SK-N-MC (cell line): ENCODE results near the gene HEG1.
"Not testable (repeated sequence)": the region's sequence is repeated elsewhere in the genome, so short reads cannot be mapped to it uniquely, and the experiment has no call there.

Experiments
- DNase-seq: peaks from one replicate; pipeline ENCODE4 v3.0.0-alpha.2; 2011; ENCODE audit warnings: low read depth, low spot score
- H3K27ac ChIP-seq: fragments of 200-600 bp; sonication (generic); 2 replicates; pipeline ENCODE4 v1.5.1; 2016; ENCODE audit warnings: mixed run types
- H3K36me3 ChIP-seq: fragments of 200-600 bp; sonication (generic); 2 replicates; pipeline ENCODE4 v1.6.1; 2017; ENCODE audit warnings: antibody characterized with exemption, low read length, mixed read lengths; ENCODE audit not compliant: insufficient read depth
- H3K4me3 ChIP-seq: fragments of 200-600 bp; sonication (generic); 2 replicates; pipeline ENCODE4 v1.5.1; 2016
- H3K9ac ChIP-seq: fragments of 200-600 bp; sonication (generic); 2 replicates; pipeline ENCODE4 v1.8.0; 2017; ENCODE audit warnings: mixed run types, mixed read lengths; ENCODE audit not compliant: insufficient read length
- H3K9me3 ChIP-seq: fragments of 200-600 bp; sonication (generic); 2 replicates; pipeline ENCODE4 v1.6.1; 2017; ENCODE audit warnings: low read depth, mild to moderate bottlenecking, antibody characterized with exemption, low read length, moderate library complexity, mixed read lengths
- EZH2 ChIP-seq: fragments of 200-600 bp; sonication (generic); IDR thresholded peaks from one replicate; pipeline ENCODE4 v1.6.1; 2017; ENCODE audit warnings: antibody characterized with exemption
- FOXP2 ChIP-seq: optimal IDR thresholded peaks from 2 replicates; pipeline ENCODE3; 2011; ENCODE audit warnings: mild to moderate bottlenecking, moderate library complexity; ENCODE audit not compliant: insufficient read depth; ENCODE audit errors: extremely low read length, control extremely low read depth
- POLR2AphosphoS5 ChIP-seq: IDR thresholded peaks from 2 replicates; pipeline ENCODE4 v1.6.1; 2012; ENCODE audit warnings: mild to moderate bottlenecking, low read depth, low read length, borderline replicate concordance

HEG1 gene

DNA sequence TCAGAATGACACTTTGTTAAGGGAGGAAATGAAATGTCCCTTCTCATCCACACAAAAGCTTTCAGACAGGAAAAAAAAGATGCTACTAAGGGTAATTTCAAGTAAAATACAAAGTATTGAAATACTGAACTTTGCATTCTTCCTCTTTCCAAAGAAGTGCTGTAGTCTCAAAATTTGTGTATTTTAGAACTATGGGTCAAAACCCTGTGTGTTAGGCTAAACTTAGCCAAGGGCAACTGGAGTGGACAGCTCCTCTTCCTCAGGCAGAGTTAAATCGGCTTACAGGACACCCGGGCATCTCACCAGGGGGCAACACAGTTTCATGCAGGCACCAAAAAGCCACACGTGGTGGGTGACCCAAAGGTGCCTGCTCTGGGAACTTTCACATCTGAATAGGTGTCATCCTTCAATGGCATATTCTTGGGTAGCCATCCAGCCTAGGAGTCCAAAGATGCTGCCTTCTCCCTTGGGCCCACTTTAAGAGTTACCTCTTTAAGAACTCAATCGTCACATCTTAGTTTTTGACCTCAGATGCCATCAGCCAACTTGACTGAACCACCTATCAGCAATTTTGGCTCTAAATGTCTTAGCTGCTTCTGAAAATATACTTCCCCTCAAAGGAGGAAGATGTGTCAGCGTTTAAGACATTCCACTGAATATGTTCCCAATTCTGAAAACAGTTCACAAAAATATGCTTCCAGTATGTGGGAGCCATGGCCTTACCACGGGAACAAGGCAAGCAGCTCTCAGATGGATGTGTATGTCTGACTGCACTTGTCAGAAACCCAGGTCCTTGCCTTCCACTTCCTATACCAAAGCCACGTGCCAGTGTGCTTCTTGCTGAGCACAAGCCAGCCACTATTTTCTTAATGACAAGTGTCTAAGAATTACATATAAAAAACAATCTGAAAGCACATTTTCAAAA lies 89.0 kb downstream of the HEG1 start:
- Histone ChIP-seq H3K4me3 (no peak overlapping the region), H3K36me3 (no peaks in the 10 kb centered on the region), H3K9me3 (no peaks in the 10 kb centered on the region), H3K27ac (no peak overlapping the region), H3K9ac (no peak overlapping the region)
- TF ChIP-seq POLR2AphosphoS5 (no peak), EZH2 (no peak), FOXP2 (no peak)
- no peak for DNase-seq

DNA sequence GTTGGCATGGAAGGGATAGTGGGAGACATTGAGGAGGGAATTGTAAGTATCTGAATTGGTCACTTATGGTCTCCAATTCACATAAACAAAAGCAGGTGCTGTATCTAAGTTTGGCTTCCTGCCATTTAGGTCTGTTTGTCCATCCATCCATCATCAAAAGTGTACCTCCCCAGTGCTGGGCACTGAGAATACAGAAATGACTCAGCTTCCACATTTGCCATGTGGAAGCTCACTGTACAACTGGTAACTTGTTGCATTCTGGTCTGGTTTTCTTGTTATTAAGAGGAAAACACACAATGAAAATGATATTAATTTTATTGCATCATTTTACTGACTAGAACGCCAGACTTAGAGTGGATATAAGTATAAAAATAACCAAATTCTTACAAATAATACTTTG lies 90.4 kb downstream of the HEG1 start:
- DNase-seq, result no peak
- no peak overlapping the region for H3K9ac ChIP-seq
- H3K27ac ChIP-seq, result no peak overlapping the region
- TF ChIP-seq EZH2, result no peak
- TF ChIP-seq POLR2AphosphoS5, result no peak
- TF ChIP-seq FOXP2, result no peak
- H3K36me3 ChIP-seq, result no peaks in the 10 kb centered on the region
- H3K9me3 ChIP-seq, result no peaks in the 10 kb centered on the region
- no peak overlapping the region for H3K4me3 ChIP-seq

DNA sequence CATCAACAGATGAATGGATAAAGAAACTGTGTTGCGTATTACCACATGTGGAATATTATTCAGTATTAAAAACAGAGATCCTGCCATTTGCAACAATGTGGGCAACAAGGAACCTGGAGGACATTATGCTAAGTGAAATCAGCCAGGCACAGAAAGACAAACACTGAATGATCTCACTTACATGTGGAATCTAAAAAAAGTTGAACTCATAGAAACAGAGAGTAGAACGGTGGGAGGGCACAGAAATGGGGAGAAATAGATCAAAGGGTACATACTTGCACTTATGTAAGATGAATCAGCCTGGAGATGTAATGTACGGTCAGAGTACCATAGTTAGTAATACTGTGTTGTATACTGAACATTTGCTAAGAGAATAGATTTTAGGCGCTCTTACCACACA lies 91.4 kb downstream of the HEG1 start:
- H3K4me3 ChIP-seq, result no peak overlapping the region
- H3K9ac ChIP-seq, result no peak overlapping the region
- no peak for DNase-seq
- no peak overlapping the region for H3K27ac ChIP-seq
- no peaks in the 10 kb centered on the region for H3K36me3 ChIP-seq
- no peaks in the 10 kb centered on the region for H3K9me3 ChIP-seq
- TF ChIP-seq FOXP2 (no peak), EZH2 (no peak), POLR2AphosphoS5 (no peak)

DNA sequence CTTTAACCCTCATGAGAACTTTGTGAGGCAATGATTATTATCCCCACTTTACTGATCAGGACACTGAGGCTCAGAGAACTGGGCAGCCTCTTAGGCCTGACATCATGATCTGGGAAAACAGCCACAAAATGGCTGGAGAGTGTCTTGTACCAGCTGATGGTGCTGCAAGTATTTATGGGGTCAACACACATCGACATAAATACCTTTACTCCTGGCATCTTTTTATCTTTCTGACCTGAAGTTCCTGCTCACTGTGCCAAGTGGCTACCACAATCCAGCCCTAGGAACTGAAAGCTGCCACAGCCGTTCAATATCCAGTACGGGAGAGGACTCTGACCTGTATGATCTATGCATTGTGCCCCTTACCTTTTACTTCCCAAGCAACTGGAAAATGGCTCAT lies 92.0 kb downstream of the HEG1 start:
- no peak for DNase-seq
- TF ChIP-seq FOXP2 (no peak), POLR2AphosphoS5 (no peak), EZH2 (no peak)
- Histone ChIP-seq H3K27ac (no peak overlapping the region), H3K36me3 (no peaks in the 10 kb centered on the region), H3K9me3 (no peaks in the 10 kb centered on the region), H3K4me3 (no peak overlapping the region), H3K9ac (no peak overlapping the region)

DNA sequence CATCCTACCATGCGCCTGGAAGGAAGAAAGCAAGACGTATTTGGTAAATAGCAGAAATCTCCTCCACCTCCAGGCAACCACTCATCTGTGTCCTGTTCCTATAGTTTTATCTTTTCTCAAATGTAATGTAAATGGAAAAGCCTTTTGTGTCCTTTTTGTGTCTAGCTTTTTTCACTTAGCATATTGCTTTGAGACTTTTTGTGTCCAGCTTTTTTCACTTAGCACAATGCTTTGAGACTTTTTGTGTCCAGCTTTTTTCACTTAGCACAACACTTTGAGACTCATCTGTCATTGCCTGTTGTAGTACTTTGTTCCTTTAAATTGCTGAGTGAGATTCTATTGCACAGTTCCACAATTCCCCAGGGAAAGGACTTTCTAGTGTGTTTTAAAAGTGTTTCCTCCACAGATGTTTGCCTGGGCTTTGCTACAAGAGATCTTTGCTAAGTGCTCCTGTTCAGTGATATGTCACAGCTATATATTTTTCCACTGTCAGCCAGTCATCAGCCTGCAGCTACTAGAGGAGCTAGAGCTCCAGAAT lies 93.3 kb downstream of the HEG1 start:
- no peak for TF ChIP-seq EZH2
- no peak for TF ChIP-seq FOXP2
- no peak for TF ChIP-seq POLR2AphosphoS5

DNA sequence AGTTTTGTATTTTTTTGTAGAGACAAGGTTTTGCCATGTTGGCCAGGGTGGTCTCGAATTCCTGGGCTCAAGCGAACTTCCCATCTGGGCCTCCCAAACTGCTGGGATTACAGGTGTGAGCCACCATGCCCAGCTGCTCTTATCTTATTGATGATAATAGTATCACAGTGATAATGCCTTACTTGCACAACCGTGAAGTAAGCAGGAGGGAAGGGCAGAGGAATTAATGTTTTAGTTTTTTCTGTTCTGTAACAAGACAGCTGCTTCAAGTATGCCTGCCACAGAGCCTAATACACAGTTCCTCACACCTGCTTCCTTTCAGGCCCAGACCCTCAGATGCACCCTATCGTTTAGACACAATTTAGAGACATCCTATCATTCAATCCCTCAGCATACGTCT lies 95.1 kb downstream of the HEG1 start:
- H3K36me3 ChIP-seq, result no peaks in the 10 kb centered on the region
- H3K9ac ChIP-seq, result no peak overlapping the region
- no peak overlapping the region for H3K27ac ChIP-seq
- H3K9me3 ChIP-seq, result no peaks in the 10 kb centered on the region; the same call in 1 of the 2 replicates
- no peak for TF ChIP-seq POLR2AphosphoS5
- TF ChIP-seq FOXP2, result no peak
- no peak for TF ChIP-seq EZH2
- no peak for DNase-seq
- no peak overlapping the region for H3K4me3 ChIP-seq

More for the DNA sequence above, 93.3 kb downstream of the HEG1 start:
- no peak overlapping the region for H3K9ac ChIP-seq
- H3K4me3 ChIP-seq, result no peak overlapping the region
- H3K27ac ChIP-seq, result no peak overlapping the region
- no peak for DNase-seq
- H3K9me3 ChIP-seq, result no peaks in the 10 kb centered on the region
- no peaks in the 10 kb centered on the region for H3K36me3 ChIP-seq

DNA sequence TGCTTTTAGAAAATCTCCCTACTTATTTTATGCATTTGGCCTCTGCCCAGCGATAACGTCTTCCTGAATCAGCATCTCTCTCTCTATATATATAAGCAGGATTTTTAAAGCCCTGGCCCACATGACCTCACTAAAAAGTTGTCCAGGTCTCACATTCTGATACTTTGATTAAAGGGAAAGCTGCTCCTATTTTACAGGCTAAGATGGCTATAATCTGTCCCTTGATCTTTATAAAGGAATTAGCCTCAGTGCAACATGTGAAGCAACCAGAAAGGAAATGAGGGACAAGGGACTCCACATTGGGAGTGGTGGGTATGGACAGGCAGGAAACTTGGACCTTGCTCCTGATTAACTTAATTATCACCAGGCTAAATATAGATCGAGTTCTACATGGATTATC lies 95.7 kb downstream of the HEG1 start:
- TF ChIP-seq EZH2 (no peak), POLR2AphosphoS5 (no peak), FOXP2 (no peak)
- Histone ChIP-seq H3K4me3 (no peak overlapping the region), H3K27ac (no peak overlapping the region), H3K36me3 (no peaks in the 10 kb centered on the region), H3K9ac (no peak overlapping the region), H3K9me3 (no peaks in the 10 kb centered on the region; the same call in 1 of the 2 replicates)
- no peak for DNase-seq

DNA sequence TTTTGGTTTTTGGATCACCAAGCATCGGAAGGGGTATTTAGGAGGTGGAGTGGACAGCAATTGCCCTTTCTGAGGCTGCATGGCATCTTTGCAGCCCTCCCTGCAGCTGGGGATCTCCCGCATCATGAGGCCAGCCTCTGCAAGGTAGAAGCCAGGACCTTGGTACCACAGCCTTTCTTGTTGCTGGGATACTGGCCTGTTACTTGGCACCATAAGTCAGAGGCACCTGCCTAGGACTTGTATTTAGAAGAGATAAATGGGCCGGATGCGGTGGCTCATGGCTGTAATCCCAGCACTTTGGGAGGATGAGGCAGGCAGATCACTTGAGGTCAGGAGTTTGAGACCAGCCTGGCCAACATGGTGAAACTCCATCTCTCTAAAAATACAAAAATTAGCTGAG lies 97.8 kb downstream of the HEG1 start:
- H3K9me3 ChIP-seq, H3K36me3 ChIP-seq, H3K27ac ChIP-seq, DNase-seq, H3K4me3 ChIP-seq, H3K9ac ChIP-seq: not testable (repeated sequence)
